ENCODE data around the gene DNAH8. TPM values are rescaled to one million over a fixed set of nuclear protein-coding genes. Genes with fewer than 3 reads are reported as not detected.

The DNAH8 gene
- total RNA-seq, 2 experiments from 2014 or later = 0.03 TPM; not detected in 1

DNA sequence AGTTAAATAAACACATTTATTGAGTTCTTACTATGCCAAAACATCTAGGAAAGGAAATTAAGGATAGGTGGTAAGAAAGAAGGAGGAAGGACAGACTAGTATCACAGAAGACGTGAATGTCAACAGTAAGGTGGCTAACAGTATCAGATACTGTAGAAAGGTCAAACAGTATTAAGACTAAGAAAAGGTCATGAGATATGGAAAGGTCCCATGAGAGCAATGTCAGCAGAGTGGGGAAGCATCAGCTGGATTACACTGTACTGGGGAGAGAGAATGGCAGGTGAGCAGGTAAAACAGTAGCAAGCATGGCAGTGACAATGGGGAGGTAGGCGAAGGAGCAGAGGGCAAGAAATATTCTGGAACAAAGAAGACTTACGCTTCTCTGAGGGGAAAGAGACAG lies 30.2 kb upstream of the DNAH8 start:
- no peak overlapping the region for H3K27ac ChIP-seq (ENCODE audit: low read depth in 1 of 2, low read length in 2 of 2)
- Mint-ChIP-seq H3K4me1 (ENCODE audit: low read depth) (peaks cover 13% of the 10 kb centered on the region), H3K9me3 (no peaks in the 10 kb centered on the region), H3K27ac (no peak overlapping the region), H3K4me3 (no peak overlapping the region), H3K36me3 (ENCODE audit: low read depth) (peaks cover 47% of the 10 kb centered on the region), H3K27me3 (no peaks in the 10 kb centered on the region)
- intact Hi-C loops (cut with DNase I, micrococcal nuclease) = no loop called here
- H3K36me3 ChIP-seq (ENCODE audit: insufficient read depth, low read length) = peaks cover 18% of the 10 kb centered on the region
- CTCF ChIA-PET = no interaction called here
- H3K9me3 ChIP-seq (ENCODE audit: control insufficient read depth in 1 of 2, insufficient read depth in 1 of 2, low read length in 2 of 2) = no peaks in the 10 kb centered on the region
- H3K27me3 ChIP-seq (ENCODE audit: control insufficient read depth in 1 of 2, insufficient read depth in 2 of 2, low read length in 2 of 2) = no peaks in the 10 kb centered on the region
- POLR2A ChIA-PET = no interaction called here
- DNase-seq (no peak), ATAC-seq (ENCODE audit: poor library complexity) (no peak)
- no peaks in the 10 kb centered on the region for H3K4me1 ChIP-seq (ENCODE audit: insufficient read depth, low read length)
- no peak overlapping the region for H3K4me3 ChIP-seq (ENCODE audit: low read length)
- TF ChIP-seq, protein P1, sequence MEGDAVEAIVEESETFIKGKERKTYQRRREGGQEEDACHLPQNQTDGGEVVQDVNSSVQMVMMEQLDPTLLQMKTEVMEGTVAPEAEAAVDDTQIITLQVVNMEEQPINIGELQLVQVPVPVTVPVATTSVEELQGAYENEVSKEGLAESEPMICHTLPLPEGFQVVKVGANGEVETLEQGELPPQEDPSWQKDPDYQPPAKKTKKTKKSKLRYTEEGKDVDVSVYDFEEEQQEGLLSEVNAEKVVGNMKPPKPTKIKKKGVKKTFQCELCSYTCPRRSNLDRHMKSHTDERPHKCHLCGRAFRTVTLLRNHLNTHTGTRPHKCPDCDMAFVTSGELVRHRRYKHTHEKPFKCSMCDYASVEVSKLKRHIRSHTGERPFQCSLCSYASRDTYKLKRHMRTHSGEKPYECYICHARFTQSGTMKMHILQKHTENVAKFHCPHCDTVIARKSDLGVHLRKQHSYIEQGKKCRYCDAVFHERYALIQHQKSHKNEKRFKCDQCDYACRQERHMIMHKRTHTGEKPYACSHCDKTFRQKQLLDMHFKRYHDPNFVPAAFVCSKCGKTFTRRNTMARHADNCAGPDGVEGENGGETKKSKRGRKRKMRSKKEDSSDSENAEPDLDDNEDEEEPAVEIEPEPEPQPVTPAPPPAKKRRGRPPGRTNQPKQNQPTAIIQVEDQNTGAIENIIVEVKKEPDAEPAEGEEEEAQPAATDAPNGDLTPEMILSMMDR (IDR thresholded peaks at IDR 0.05) = no peak

DNA sequence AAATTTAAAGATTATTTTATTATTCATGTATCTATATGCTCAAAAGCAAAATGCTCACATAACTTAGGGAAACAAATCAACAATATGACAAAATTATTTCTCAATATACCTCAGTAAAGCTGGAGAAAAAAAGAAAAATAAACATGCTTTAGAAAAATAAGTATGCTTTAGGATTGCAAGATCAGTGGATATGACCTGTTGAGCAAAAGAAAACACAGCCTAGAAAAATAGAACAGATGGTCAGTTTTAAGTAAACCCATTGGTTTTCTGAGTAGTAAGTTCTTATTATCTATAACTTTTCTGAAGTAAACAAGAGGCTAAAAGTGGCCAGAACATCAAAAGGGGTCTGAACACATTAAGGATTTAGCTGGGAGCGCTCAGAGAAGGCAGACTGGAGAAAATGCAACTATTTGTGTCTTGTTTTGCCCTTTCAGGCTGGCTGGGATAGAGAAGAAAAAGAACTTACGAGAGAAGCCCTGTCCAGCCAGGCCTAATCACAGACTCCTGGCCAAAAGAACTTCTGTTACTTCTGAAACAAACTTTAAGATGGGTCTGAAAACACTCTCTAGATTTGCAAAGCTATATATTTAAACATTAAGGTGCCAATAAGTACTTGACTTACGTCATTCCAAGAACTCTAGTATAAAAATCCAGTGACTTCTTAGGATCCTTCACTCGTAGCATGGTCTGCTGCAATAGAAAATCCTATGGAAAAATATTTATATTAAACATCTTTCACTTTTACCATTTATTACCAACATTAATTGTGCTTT lies 28.7 kb upstream of the DNAH8 start:
- intact Hi-C loops (cut with DNase I, micrococcal nuclease) = no loop called here
- peaks cover 18% of the 10 kb centered on the region for H3K36me3 ChIP-seq (ENCODE audit: insufficient read depth, low read length)
- Mint-ChIP-seq H3K4me3 (no peak overlapping the region), H3K4me1 (ENCODE audit: low read depth) (peaks cover 16% of the 10 kb centered on the region), H3K36me3 (ENCODE audit: low read depth) (peaks cover 37% of the 10 kb centered on the region), H3K27ac (no peak overlapping the region), H3K27me3 (no peaks in the 10 kb centered on the region), H3K9me3 (no peaks in the 10 kb centered on the region)
- no peaks in the 10 kb centered on the region for H3K27me3 ChIP-seq (ENCODE audit: control insufficient read depth in 1 of 2, insufficient read depth in 2 of 2, low read length in 2 of 2)
- H3K9me3 ChIP-seq (ENCODE audit: control insufficient read depth in 1 of 2, insufficient read depth in 1 of 2, low read length in 2 of 2) = no peaks in the 10 kb centered on the region
- no peaks in the 10 kb centered on the region for H3K4me1 ChIP-seq (ENCODE audit: insufficient read depth, low read length)
- ChIA-PET POLR2A (interaction anchor here (0.7 kb wide), 1 partner anchor 16 kb away, joined by 3 read pairs; the partner anchor contains the start of gene GLO1), CTCF (interaction anchor here (1.0 kb wide), 1 partner anchor 192 kb away, joined by 3 read pairs; no protein-coding TSS in a partner anchor)
- DNase-seq (no peak), ATAC-seq (ENCODE audit: poor library complexity) (no peak)
- no peak overlapping the region for H3K27ac ChIP-seq (ENCODE audit: low read depth in 1 of 2, low read length in 2 of 2)
- TF ChIP-seq, protein P1 (IDR thresholded peaks at IDR 0.05) = no peak
- no peak overlapping the region for H3K4me3 ChIP-seq (ENCODE audit: low read length)

DNA sequence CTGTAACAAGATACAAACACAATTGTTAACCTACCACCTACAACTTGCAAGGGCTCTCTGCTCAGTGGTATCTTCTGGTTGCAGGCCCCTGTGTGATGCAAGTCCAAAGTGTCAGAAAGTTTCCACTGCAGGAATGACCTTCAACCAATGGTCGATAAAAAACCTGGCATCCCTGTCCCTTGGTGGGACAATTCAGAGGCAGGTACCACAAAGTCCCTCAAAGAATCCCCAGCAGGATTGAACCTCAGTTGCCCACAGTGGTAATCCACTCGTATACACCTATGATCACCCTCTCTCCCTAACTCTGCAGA lies 28.1 kb upstream of the DNAH8 start:
- H3K36me3 Mint-ChIP-seq (ENCODE audit: low read depth) = peaks cover 32% of the 10 kb centered on the region
- no peak overlapping the region for H3K27ac Mint-ChIP-seq

More for the DNA sequence above, 28.1 kb upstream of the DNAH8 start:
- ATAC-seq (ENCODE audit: poor library complexity) (no peak), DNase-seq (no peak)
- Mint-ChIP-seq H3K4me3 (no peak overlapping the region), H3K4me1 (ENCODE audit: low read depth) (peaks cover 19% of the 10 kb centered on the region), H3K9me3 (no peaks in the 10 kb centered on the region), H3K27me3 (no peaks in the 10 kb centered on the region)
- intact Hi-C loops (cut with DNase I, micrococcal nuclease) = no loop called here
- ChIA-PET CTCF (no interaction called here), POLR2A (no interaction called here)
- Histone ChIP-seq H3K27ac (ENCODE audit: low read depth in 1 of 2, low read length in 2 of 2) (no peak overlapping the region), H3K4me3 (ENCODE audit: low read length) (no peak overlapping the region), H3K27me3 (ENCODE audit: control insufficient read depth in 1 of 2, insufficient read depth in 2 of 2, low read length in 2 of 2) (no peaks in the 10 kb centered on the region), H3K36me3 (ENCODE audit: insufficient read depth, low read length) (peaks cover 13% of the 10 kb centered on the region), H3K4me1 (ENCODE audit: insufficient read depth, low read length) (no peaks in the 10 kb centered on the region), H3K9me3 (ENCODE audit: control insufficient read depth in 1 of 2, insufficient read depth in 1 of 2, low read length in 2 of 2) (no peaks in the 10 kb centered on the region)
- TF ChIP-seq, protein P1 (IDR thresholded peaks at IDR 0.05) = no peak

Measured in CD4-positive, alpha-beta T cell (primary cell).